GM12801 (cell line): Measurements from ENCODE around the gene CABP1.

ENCODE experiments used
- TF ChIP-seq, protein P1 (sequence below): IDR thresholded peaks from one replicate; pipeline ENCODE4 v1.5.1; 2011; ENCODE audit warnings: control low read depth; ENCODE audit not compliant: insufficient read length; ENCODE audit errors: extremely low read depth

Gene CABP1

DNA sequence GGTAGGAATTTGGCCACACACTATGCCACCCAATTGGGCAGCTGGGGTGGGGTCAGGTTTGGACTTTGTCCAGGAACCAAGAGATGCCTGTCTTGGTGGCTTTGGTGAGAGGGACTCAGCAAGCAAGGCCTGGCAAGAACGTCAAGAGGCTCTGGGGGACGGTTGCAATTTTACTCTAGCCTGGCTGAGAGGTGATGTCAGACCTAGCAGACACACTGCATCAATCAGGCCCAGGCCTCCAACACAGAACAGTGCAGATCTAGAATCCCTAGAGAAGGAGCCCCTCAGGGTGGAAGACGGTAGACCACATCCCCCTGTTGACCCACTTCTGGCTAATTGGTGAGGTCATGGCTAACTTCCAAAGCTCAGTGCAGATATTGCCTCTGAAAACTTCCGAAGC, 68.2 kb downstream of the CABP1 start:
- TF ChIP-seq, protein P1, sequence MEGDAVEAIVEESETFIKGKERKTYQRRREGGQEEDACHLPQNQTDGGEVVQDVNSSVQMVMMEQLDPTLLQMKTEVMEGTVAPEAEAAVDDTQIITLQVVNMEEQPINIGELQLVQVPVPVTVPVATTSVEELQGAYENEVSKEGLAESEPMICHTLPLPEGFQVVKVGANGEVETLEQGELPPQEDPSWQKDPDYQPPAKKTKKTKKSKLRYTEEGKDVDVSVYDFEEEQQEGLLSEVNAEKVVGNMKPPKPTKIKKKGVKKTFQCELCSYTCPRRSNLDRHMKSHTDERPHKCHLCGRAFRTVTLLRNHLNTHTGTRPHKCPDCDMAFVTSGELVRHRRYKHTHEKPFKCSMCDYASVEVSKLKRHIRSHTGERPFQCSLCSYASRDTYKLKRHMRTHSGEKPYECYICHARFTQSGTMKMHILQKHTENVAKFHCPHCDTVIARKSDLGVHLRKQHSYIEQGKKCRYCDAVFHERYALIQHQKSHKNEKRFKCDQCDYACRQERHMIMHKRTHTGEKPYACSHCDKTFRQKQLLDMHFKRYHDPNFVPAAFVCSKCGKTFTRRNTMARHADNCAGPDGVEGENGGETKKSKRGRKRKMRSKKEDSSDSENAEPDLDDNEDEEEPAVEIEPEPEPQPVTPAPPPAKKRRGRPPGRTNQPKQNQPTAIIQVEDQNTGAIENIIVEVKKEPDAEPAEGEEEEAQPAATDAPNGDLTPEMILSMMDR: no peak

DNA sequence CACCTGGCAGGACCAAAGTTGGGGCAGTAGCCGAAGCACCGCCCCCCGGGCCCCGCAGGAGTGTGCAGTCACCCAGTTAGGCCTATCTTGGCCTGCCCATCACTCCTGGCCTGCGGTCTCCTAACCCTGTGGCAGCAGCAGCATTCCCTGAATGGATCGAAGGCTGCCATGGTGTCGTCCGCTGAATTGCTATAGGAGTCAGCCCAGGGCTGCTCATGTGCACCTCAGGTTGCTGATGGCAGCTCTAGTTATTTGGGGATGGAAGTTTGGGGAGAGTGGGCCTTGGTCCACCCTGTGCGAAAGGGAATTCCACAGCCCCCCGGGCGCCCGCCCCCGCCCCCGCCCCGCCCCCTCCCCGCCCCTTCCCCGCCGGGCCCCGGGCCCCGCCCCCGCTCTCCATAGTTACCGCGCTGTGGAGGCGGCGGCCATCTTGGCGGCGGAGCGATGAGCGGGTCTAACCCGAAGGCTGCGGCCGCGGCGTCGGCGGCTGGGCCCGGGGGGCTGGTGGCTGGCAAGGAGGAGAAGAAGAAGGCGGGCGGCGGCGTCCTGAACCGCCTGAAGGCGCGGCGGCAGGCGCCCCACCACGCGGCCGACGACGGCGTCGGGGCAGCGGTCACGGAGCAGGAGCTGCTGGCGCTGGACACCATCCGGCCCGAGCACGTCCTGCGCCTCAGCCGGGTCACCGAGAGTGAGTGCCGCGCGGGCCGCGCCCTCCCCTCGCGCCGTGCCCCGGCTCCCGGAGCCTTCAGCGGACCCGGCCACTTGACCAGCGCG, 69.8 kb downstream of the CABP1 start, which contains the start of gene UNC119B:
Gene UNC119B, plus strand, starts transcription at position 428 of the 774 bp plus-strand sequence. Its CDS starts 17 bp downstream, at position 445.
- TF ChIP-seq, protein P1: no peak

DNA sequence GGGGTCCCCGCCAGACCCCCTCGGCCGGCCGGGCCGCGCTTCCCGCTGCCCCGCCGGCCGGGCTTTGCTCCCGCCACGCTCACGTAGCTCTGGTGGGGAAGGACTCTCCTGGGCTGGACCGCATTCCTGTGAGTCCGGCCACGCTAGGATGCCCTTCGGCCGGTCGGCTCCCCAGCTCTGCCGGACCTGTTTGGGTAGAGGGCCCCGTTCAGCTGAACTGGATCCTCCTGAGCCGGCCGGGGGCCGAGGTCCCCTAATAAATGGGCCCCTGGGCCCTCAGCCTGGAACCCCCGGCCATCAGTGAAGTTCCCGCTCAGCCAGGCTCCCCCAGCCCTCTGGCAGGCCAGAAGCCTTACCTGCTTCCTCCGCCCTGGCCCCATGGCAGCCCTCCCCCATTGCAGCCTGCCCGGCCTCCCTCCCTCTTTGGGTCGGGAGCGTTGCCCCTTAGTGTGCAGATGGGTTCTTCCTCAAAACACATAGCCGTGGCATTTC, 70.4 kb downstream of the CABP1 start:
- TF ChIP-seq, protein P1: no peak

DNA sequence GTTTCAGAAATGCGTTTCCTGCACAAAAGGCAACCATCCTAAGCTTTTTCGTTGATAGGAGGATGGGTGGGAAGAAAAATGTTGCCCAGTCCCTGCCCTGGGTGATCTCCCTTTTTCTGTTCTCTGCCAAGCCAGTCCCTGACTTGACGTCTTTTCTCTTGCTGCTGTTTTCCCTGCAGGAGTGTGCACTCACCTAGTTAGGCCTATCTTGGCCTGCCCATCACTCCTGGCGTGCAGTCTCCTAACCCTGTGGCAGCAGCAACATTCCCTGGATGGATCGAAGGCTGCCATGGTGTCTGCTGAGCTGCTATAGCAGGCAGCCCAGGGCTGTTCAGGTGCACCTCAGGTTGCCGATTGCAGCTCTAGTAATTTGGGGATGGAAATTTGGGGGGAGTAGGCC, 71.0 kb downstream of the CABP1 start:
- TF ChIP-seq, protein P1: no peak

- TF ChIP-seq, protein P1: no peak
These were observed 72.2 kb downstream of the CABP1 start for GRCh38 chr12:120712610-120713009.

GRCh38 chr12:120713861-120714482, 73.5 kb downstream of the CABP1 start:
- TF ChIP-seq, protein P1: peak; percentile 23
